ENCODE results near the gene JAK1.

JAK1 gene

DNA sequence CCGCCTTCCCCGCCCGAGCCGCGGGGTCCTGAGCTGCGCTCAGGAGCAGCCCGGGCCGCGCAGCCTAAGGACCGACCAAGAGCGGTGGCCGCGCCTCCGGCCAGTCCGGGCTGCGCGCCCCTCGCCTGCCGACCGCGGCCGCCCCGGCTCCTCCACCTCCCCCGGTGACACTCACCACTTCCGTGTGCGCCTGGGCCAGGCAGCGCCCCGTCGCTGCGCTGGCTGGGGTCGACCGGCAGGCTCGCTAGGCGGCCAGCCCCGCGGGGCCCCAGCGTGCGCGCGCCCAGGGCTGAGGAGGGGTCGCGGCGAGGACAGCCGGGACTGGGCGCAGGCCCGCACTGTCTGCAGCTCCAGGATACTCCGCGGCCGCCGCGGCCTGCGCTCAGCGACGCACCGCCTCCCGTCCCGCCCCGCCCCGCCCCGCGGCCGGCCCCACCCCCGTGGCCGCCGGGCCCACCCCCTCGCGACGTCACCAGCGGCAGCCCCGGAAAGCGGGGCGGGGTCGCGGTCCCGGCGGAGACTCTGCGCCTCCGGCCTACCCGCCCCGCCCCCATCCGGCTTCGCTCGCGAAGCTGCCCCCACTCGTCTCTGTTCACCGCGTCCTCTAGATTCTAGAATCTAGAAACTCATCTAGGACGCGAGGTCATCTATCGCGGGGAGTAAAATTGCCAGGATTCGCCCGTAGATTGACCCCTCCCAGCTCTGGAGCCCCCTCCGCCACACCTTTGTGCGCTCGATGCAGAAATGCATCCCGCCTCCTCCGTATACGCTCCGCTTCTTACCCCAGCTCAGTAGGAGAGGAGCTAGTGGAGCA is at the start of gene JAK1:
Gene JAK1, minus strand, starts transcription at position 392 of the 814 bp plus-strand sequence. CDS start 80,285 bp downstream, outside the sequence.
- TF ChIP-seq, protein P1, sequence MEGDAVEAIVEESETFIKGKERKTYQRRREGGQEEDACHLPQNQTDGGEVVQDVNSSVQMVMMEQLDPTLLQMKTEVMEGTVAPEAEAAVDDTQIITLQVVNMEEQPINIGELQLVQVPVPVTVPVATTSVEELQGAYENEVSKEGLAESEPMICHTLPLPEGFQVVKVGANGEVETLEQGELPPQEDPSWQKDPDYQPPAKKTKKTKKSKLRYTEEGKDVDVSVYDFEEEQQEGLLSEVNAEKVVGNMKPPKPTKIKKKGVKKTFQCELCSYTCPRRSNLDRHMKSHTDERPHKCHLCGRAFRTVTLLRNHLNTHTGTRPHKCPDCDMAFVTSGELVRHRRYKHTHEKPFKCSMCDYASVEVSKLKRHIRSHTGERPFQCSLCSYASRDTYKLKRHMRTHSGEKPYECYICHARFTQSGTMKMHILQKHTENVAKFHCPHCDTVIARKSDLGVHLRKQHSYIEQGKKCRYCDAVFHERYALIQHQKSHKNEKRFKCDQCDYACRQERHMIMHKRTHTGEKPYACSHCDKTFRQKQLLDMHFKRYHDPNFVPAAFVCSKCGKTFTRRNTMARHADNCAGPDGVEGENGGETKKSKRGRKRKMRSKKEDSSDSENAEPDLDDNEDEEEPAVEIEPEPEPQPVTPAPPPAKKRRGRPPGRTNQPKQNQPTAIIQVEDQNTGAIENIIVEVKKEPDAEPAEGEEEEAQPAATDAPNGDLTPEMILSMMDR (IDR thresholded peaks at IDR 0.05; ENCODE audit: control insufficient read depth, extremely low read depth, insufficient read depth) = no peak
- DNase-seq (ENCODE audit: low read depth) = no peak
- peak within 1 kb of the TSS; percentile 71 for H3K4me3 ChIP-seq (ENCODE audit: low read depth, low read length)

DNA sequence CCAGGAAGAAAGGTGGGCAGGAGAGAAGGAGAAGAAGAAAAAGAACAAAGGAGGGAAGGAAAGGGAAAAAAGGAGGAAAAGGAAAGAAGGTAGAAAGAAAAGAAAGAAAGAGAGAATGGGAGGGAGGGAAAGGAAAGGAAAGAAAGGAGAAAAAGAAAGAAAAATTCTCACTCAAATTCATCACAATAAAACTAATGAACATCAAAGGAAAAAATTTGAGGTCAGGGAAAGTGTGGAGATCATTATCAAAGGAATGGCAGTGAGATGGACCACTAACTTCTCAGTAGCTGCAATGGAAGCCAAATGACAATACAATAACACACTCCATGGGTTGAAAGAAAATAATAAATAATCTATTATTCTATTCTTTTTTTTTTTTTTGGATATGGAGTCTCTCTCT is 48.0 kb upstream of the JAK1 start:
- no peak for DNase-seq (ENCODE audit: low read depth)
- no peak overlapping the region for H3K4me3 ChIP-seq (ENCODE audit: low read depth, low read length)

DNA sequence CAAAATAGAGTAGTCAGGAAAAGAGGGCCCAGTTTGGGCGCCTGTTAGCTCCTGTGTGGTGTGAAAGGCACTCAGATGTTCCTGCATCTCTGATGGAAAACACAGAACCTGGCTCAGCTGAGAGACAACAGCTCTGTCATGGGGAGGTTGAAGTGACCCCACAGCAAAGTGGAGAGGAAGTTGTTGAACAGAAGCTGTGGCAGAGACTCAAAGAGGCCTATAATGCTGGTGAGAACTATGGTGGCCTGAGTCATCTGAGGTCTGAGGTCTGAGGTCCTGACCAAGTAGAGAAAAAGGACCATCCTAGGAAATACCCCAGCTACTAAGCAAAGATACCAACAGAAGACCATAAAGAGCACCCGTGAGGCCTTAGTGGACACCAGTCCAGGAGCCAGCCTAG is 45.6 kb upstream of the JAK1 start:
- TF ChIP-seq, protein P1 (IDR thresholded peaks at IDR 0.05; ENCODE audit: control insufficient read depth, extremely low read depth, insufficient read depth) = no peak
- DNase-seq (ENCODE audit: low read depth) = no peak
- no peak overlapping the region for H3K4me3 ChIP-seq (ENCODE audit: low read depth, low read length)

More for the DNA sequence above, 48.0 kb upstream of the JAK1 start:
- TF ChIP-seq, protein P1 (IDR thresholded peaks at IDR 0.05; ENCODE audit: control insufficient read depth, extremely low read depth, insufficient read depth) = no peak

DNA sequence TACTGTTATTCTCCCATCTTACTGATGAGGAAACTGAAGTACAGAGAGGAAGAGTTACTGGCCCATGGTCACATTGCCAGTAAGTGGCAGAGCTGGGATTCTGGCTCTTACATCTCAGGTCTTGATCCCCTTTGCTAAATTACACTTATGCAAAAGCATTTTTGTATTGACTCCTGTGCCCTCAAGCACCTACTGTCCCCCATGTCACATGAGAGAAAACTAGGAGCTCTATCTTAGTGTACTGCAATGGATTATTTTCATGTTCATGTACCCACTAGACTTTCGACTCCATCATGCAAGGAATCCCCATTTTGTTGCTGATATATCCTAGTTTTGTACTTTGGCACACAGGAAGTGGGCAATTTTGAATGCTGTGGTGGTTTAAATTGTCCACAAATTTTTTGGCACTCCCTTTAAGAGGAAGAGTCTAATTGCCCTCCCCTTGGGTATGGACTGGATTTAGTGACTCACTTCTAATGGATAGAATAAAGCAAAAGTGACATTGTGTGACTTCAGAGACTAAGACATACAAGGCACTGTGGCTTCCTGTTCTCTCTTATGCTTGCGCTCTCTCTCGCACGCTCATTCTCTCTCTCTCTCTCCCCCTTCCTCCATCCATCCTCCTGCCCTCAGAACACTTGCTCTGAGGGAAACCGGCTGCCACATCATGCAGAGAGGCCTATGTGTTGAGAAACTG is 43.5 kb upstream of the JAK1 start:
- TF ChIP-seq, protein P1 (IDR thresholded peaks at IDR 0.05; ENCODE audit: control insufficient read depth, extremely low read depth, insufficient read depth) = no peak
- no peak for DNase-seq (ENCODE audit: low read depth)
- H3K4me3 ChIP-seq (ENCODE audit: low read depth, low read length) = no peak overlapping the region

DNA sequence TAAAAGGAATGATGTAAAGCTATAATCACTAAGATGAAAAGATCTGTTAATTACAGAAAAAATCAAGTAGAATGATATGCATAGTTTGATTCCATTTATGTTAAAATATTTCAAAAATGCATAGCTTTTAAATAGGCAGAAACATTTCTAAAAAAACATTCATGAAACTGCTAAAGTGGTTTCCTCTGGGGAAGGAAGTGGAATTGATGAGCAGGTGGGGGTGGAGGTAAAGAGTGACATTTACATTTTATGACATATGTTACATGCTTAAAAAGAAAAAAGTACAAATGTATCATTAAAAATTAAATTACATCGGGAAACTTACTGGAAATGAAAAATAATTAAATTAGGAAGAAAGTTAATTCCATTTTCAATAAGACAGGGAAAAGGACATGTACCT is 42.8 kb upstream of the JAK1 start:
- no peak for DNase-seq (ENCODE audit: low read depth)
- no peak overlapping the region for H3K4me3 ChIP-seq (ENCODE audit: low read depth, low read length)
- TF ChIP-seq, protein P1 (IDR thresholded peaks at IDR 0.05; ENCODE audit: control insufficient read depth, extremely low read depth, insufficient read depth) = no peak

DNA sequence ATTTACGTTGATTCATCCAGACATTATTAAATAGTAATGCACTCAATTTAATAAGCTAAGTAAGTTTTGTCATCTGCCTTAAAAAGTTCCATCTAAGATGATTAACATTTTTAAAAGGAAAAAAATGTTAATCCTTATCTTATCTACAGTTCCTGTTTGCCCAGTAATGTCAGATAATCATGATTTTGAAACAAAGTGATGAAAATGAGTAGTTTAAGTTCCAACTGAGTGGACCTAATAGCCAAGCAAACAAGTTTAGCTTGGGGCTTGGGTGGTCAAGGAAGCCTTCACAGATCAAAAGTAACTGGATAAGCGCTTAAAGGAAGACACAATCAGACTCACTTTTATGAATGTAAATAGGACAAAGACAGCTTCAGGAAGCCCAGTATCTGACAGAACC is 40.5 kb upstream of the JAK1 start:
- DNase-seq (ENCODE audit: low read depth) = no peak
- TF ChIP-seq, protein P1 (IDR thresholded peaks at IDR 0.05; ENCODE audit: control insufficient read depth, extremely low read depth, insufficient read depth) = no peak

More for the DNA sequence above, 40.5 kb upstream of the JAK1 start:
- H3K4me3 ChIP-seq (ENCODE audit: low read depth, low read length) = no peak overlapping the region
